NOMO-1 (cell line): ENCODE data around the gene RMI2.
"Not testable (repeated sequence)": the region's sequence is repeated elsewhere in the genome, so short reads cannot be mapped to it uniquely, and the experiment has no call there.

Experiments
- DNase-seq, 2 experiments: peaks; one replicate each; lab custom pipeline; 2025; ENCODE audit not compliant: unreplicated experiment in 2 of 2; lab: John Stamatoyannopoulos, UW

The RMI2 gene

GRCh38 chr16:11350921-11351335 lies 5.7 kb downstream of the RMI2 start:
- no peak for DNase-seq

DNA sequence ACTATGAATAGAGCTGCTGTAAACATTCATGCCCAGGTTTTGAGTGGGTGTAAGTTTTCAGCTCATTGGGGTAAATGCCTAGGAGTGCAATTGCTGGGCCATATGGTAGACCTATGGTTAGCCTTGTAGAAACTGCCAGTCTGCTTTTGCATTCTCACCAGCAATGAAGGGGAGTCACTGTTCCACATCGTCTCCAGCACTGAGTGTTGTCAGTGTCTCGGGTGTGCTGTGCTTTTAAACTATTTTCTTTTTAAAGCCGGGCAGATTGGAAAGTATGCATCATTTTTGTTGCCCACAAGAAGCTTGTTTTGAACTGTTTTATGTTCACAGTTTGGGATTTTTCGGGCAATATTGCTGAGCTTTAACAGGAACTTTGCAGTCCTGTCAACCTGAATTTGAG lies 7.9 kb downstream of the RMI2 start:
- DNase-seq = no peak

- DNase-seq = no peak
These were observed 9.1 kb downstream of the RMI2 start for GRCh38 chr16:11354407-11354732.

GRCh38 chr16:11354733-11355574 lies 9.7 kb downstream of the RMI2 start:
- peak; percentile 59 to 72 for DNase-seq

DNA sequence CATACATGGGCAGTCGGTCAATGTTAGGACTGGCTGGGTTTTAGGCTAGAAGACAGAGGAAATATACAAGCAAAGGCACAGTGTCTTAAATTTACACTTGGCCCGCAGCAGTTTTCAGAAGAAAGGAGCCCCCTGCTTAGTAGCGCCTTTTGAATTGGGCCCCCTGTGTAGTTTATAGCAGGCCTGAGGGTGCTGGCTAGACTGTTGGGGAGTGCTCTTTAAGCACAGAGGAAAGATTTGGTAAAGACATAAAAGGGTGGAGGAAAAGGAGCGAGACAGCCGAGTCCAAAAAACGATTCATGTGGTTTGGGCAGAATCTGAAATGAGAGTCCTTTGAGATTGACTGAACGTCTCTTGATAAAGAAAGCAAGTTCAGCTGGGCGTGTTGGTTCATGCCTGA lies 10.6 kb downstream of the RMI2 start:
- DNase-seq = no peak

- peak; percentile 9 to 26 for DNase-seq
These were observed 11.5 kb downstream of the RMI2 start for GRCh38 chr16:11356573-11357331.

- no peak for DNase-seq
These were observed 13.3 kb downstream of the RMI2 start for GRCh38 chr16:11358531-11358930.

DNA sequence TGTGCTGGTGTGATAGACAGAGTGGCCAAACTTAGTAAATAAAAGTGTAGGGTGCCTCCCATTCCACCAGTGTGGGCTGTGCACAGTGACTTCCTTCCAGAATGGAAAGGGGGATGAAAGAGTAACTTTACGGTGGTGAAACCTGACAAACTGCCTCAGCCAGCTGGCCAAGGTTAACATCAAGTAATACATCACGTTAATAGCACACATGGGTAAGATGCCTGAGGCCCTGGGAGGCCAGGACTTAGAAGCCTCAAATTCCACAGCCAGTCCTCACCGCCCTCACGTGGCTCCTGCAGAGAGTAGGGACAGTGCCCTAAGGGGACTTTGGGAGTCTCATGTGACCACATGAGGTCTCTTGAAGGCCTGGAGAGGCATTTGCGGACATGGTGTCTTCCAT lies 14.1 kb downstream of the RMI2 start:
- no peak for DNase-seq

- DNase-seq = no peak
These were observed 15.5 kb downstream of the RMI2 start for GRCh38 chr16:11360641-11361373.

- DNase-seq = peak; percentile 65 to 70
These were observed 16.6 kb downstream of the RMI2 start for GRCh38 chr16:11361701-11362451.

DNA sequence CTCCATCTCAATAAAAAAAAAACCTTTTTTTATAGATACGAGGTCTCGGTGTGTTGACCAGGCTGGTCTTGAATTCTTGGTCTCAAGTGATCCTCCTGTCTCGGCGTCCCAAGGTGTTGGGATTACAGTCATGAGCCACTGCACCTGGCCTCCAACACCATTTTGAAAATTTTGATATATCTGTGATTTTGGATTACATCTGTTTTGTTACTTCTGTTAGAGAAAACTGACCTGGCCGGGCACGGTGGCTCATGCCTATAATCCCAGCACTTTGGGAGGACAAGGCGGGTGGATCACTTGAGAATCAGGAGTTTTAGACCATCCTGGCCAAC lies 18.6 kb downstream of the RMI2 start:
- no peak for DNase-seq

DNA sequence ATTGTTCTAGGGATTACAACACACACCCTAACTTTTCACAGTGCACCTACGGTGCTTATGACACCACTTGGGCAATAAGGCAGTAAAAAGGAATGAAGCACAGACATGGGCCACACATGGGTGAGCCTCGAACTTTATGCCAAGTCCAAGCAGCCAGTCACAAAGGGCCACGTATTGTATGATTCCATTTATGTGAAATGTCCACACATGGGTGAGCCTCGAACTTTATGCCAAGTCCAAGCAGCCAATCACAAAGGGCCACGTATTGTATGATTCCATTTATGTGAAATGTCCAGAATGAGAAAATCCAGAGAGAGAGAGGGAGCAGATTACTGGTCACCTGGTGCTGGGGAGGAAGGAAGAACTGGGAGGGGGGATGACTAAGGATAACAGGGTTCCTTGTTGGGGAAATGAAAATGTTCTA lies 22.2 kb downstream of the RMI2 start:
- DNase-seq = peak; percentile 17 to 19

DNA sequence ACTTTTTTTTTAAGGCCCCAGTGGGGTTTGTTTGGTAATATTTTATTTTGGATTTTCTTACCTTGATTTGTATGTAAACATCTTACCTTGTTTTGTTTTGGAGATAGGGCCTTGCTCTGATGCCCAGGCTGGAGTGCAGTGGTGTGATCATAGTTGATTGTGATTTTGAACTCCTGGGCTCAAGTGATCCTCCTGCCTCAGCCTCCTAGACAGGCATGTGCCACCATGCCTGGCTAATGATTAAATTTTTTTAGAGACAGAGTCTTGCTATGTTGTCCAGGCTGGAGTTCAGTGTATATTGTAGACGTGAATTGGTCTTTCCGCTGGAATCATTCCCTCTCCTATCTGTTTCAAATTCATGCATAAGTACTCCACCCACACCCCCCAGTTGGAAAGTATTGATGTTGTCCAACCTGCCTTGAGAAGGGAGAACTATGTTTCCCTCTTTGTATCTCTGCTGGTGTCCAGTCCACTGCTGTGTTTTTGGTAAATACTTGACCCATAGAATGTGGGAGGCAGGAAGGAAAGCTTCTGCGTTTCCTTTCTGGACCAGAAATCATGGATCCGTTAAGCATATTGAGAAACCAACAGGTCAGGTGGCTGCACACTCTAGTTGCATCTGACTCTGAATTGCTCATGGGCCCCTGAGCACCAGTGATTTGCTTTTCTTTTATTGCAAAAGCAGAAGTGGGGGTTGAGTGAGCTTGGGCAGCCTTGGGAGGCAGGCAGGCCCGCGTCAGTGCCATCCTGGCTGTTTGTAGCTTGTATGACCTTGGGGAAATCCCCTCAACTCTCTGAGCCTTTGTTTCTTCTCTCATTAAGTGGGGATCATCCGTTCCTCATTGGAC lies 25.0 kb downstream of the RMI2 start:
- DNase-seq = peak; percentile 92

GRCh38 chr16:11370932-11371279 lies 25.6 kb downstream of the RMI2 start:
- not testable (repeated sequence) for DNase-seq

DNA sequence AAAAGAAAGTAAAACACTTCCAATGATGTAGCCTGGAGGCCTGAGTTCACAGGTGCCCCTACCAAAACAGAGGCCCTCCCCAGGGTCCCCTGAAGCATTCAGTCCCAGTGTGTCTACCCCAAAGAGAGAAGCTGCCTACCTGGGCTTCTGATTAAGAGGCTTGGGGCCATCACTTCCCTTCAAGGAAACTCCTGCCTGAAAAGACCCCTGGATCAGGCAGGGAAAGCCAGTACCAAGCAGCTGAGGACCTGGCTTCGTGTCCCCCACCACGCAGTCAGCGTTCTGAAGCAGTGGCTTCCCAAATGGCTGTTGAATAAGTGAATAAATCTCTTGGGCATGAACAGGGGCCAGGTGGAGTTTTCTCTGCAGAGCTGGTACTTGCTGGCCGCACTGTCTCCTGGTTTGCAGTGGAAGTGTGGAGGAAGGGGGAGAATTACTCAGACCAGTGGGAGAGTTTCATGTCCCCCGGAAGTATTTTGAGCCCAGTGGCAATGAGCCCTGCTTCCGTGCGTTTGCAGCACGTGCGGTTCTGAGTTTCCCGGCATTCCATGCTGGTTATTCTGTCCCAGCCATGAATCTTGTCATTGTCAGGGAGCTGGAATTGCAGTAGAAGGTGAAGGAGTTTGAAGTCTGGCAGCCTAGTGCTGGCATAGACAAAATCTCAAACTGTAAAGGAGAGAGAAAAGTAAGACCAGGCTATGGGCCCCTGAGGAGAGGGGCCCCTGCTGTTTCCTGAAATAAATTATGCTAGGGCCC lies 27.0 kb downstream of the RMI2 start:
- DNase-seq = no peak

GRCh38 chr16:11372829-11373306 lies 27.6 kb downstream of the RMI2 start:
- DNase-seq = no peak

DNA sequence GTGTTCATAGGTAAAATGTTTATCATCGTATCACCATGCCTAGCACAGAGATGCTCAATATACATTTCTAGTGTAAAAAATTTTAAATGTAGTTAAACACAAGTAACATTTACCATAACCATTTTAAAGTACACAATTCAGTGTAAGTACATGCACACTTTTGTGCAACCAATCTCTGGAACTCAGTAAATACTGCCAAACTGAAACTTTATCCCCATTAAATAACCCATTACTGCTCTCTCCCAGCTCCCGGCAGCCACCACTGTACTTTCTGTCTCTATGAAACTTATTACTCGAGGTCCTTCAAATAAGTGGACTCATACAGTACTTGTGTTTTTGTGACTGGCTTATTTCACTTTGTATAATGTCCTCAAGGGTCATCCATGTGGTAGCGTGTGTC lies 29.0 kb downstream of the RMI2 start:
- DNase-seq = no peak

DNA sequence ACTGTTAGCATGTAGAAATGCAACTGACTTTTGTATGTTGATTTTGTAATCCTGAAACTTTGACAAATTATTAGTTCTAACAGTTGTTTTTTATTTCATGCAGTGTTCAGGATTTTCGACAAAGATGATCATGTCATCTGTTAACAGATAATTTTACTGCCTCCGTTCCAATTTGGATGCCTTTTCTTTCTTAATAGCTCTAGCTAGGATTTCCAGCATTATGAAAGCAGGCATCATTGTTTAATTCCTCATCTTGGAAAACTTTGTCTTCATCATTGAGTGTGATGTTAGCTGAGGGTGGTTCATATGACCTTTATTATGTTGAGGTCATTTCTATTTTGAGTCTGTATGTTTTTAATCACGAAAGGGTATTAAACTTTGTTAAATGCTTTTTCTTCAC lies 31.9 kb downstream of the RMI2 start:
- DNase-seq = no peak

DNA sequence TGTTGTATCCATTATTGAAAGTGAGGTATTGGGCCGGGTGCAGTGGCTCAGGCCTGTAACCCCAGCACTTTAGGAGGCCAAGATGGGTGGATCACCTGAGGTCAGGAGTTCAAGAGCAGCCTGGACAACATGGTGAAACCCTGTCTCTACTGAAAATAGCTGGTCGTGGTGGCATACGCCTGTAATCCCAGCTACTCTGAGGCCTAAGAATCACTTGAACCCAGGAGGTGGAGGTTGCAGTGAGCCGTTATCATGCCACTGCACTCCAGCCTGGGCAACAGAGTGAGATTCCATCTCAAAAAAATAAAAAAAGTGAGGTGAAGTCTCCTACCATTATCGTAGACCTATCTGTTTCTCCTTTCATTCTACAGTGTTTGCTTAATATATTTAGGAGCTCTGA lies 33.7 kb downstream of the RMI2 start:
- DNase-seq = not testable (repeated sequence)
